Measurements from ENCODE around the gene CSTF1.

- TF ChIP-seq CTCF (IDR thresholded peaks at IDR 0.05), result no peak
- TF ChIP-seq EP300 (IDR thresholded peaks at IDR 0.05; ENCODE audit: low read depth), result no peak
- TF ChIP-seq POLR2AphosphoS5 (IDR thresholded peaks at IDR 0.05), result no peak
- TF ChIP-seq POLR2A (IDR thresholded peaks at IDR 0.05), result no peak
Measured at GRCh38 chr20:56393653-56394052, 1.2 kb downstream of the CSTF1 start.

Measured in transverse colon (tissue), 4 donors.